SK-N-SH treated with all-trans-retinoic acid at 6 μM for 48 hours (cell line): ENCODE results near the gene CDH22.

Experiments
- ARNTL ChIP-seq: fragments of 450-650 bp; formaldehyde crosslinking; IDR thresholded peaks from 2 replicates; pipeline ENCODE4 v1.5.0; 2020; ENCODE audit warnings: low read depth, mild to moderate bottlenecking, moderate library complexity, borderline replicate concordance
- CSDC2 ChIP-seq: fragments of 250-450 bp; sonication (Bioruptor Pico); IDR thresholded peaks from 2 replicates; pipeline ENCODE4 v1.5.0; 2020; ENCODE audit warnings: mild to moderate bottlenecking, moderate library complexity
- CSRNP3 ChIP-seq: fragments of 250-450 bp; sonication (Bioruptor Pico); IDR thresholded peaks from 2 replicates; pipeline ENCODE4 v1.5.1; 2021; ENCODE audit warnings: mild to moderate bottlenecking, moderate library complexity
- OSR1 ChIP-seq: fragments of 250-450 bp; sonication (Bioruptor Pico); IDR thresholded peaks from 2 replicates; pipeline ENCODE4 v1.8.0; 2022; ENCODE audit warnings: moderate library complexity, mild to moderate bottlenecking, inconsistent platforms
- RARB ChIP-seq: fragments of 250-450 bp; sonication (Bioruptor Pico); IDR thresholded peaks from 2 replicates; pipeline ENCODE4 v1.8.0; 2021; ENCODE audit warnings: mild to moderate bottlenecking, moderate library complexity
- TOX ChIP-seq: fragments of 250-450 bp; sonication (Bioruptor Pico); IDR thresholded peaks from 2 replicates; pipeline ENCODE4 v1.8.0; 2021; ENCODE audit warnings: mild to moderate bottlenecking, moderate library complexity, borderline replicate concordance
- ZC3H10 ChIP-seq: fragments of 250-450 bp; sonication (Bioruptor Pico); IDR thresholded peaks from 2 replicates; pipeline ENCODE4 v1.5.1; 2021; ENCODE audit warnings: mild to moderate bottlenecking, moderate library complexity
- ZFP3 ChIP-seq: fragments of 250-450 bp; sonication (Bioruptor Pico); IDR thresholded peaks from 2 replicates; pipeline ENCODE4 v1.5.0; 2020; ENCODE audit warnings: mild to moderate bottlenecking, moderate library complexity
- ZFP30 ChIP-seq: fragments of 450-650 bp; formaldehyde crosslinking; IDR thresholded peaks from 2 replicates; pipeline ENCODE4 v1.5.0; 2022; ENCODE audit warnings: mild to moderate bottlenecking, moderate library complexity
- ZNF8 ChIP-seq: fragments of 450-650 bp; formaldehyde crosslinking; IDR thresholded peaks from 2 replicates; pipeline ENCODE4 v1.5.0; 2020; ENCODE audit warnings: mild to moderate bottlenecking, moderate library complexity
- TF ChIP-seq, protein P1 (sequence below): fragments of 250-450 bp; sonication (Bioruptor Pico); IDR thresholded peaks from 2 replicates; pipeline ENCODE4 v1.5.1; 2020; ENCODE audit warnings: low read depth, mild to moderate bottlenecking, moderate library complexity
- TF ChIP-seq, protein P2 (sequence below): fragments of 250-450 bp; sonication (Bioruptor Pico); IDR thresholded peaks from 2 replicates; pipeline ENCODE4 v1.8.0; 2020; ENCODE audit warnings: mild to moderate bottlenecking, moderate library complexity, borderline replicate concordance
- TF ChIP-seq, protein P3 (sequence below): fragments of 250-450 bp; sonication (Bioruptor Pico); IDR thresholded peaks from 2 replicates; pipeline ENCODE4 v1.5.0; 2020; ENCODE audit warnings: mild to moderate bottlenecking, moderate library complexity

DNA sequence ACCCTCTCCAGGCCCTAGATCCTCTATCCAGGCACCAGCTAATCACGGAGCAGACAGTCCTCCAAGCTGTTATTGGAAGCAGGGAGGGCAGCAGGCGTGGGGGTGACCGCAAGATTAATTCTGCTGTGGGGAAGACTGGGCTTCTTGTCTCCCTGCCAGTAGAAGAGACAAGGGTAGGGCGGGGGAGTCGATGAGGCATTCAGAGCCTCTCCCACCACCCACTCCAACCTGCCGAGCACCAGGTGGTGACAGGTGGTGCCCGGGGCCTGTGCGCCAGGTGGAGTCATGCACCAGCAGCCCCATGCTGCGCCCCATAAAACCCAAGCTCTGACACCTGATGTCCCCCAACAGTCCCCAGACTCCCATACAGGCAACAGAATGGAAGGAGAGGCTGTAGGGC lies 89.6 kb downstream of the CDH22 start:
- TF ChIP-seq ZFP30 (CRISPR knock-in tag) (no peak), ZFP3 (CRISPR knock-in tag) (no peak), ZNF8 (CRISPR knock-in tag) (no peak), ZC3H10 (CRISPR knock-in tag) (no peak), RARB (no peak), OSR1 (CRISPR knock-in tag) (no peak), TOX (CRISPR knock-in tag) (no peak), CSDC2 (CRISPR knock-in tag) (no peak), CSRNP3 (CRISPR knock-in tag) (no peak), ARNTL (CRISPR knock-in tag) (no peak)
- TF ChIP-seq, protein P1, sequence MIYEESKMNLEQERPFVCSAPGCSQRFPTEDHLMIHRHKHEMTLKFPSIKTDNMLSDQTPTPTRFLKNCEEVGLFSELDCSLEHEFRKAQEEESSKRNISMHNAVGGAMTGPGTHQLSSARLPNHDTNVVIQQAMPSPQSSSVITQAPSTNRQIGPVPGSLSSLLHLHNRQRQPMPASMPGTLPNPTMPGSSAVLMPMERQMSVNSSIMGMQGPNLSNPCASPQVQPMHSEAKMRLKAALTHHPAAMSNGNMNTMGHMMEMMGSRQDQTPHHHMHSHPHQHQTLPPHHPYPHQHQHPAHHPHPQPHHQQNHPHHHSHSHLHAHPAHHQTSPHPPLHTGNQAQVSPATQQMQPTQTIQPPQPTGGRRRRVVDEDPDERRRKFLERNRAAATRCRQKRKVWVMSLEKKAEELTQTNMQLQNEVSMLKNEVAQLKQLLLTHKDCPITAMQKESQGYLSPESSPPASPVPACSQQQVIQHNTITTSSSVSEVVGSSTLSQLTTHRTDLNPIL (CRISPR knock-in tag) = no peak
- TF ChIP-seq, protein P2, sequence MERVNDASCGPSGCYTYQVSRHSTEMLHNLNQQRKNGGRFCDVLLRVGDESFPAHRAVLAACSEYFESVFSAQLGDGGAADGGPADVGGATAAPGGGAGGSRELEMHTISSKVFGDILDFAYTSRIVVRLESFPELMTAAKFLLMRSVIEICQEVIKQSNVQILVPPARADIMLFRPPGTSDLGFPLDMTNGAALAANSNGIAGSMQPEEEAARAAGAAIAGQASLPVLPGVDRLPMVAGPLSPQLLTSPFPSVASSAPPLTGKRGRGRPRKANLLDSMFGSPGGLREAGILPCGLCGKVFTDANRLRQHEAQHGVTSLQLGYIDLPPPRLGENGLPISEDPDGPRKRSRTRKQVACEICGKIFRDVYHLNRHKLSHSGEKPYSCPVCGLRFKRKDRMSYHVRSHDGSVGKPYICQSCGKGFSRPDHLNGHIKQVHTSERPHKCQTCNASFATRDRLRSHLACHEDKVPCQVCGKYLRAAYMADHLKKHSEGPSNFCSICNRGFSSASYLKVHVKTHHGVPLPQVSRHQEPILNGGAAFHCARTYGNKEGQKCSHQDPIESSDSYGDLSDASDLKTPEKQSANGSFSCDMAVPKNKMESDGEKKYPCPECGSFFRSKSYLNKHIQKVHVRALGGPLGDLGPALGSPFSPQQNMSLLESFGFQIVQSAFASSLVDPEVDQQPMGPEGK (CRISPR knock-in tag) = no peak
- TF ChIP-seq, protein P3, sequence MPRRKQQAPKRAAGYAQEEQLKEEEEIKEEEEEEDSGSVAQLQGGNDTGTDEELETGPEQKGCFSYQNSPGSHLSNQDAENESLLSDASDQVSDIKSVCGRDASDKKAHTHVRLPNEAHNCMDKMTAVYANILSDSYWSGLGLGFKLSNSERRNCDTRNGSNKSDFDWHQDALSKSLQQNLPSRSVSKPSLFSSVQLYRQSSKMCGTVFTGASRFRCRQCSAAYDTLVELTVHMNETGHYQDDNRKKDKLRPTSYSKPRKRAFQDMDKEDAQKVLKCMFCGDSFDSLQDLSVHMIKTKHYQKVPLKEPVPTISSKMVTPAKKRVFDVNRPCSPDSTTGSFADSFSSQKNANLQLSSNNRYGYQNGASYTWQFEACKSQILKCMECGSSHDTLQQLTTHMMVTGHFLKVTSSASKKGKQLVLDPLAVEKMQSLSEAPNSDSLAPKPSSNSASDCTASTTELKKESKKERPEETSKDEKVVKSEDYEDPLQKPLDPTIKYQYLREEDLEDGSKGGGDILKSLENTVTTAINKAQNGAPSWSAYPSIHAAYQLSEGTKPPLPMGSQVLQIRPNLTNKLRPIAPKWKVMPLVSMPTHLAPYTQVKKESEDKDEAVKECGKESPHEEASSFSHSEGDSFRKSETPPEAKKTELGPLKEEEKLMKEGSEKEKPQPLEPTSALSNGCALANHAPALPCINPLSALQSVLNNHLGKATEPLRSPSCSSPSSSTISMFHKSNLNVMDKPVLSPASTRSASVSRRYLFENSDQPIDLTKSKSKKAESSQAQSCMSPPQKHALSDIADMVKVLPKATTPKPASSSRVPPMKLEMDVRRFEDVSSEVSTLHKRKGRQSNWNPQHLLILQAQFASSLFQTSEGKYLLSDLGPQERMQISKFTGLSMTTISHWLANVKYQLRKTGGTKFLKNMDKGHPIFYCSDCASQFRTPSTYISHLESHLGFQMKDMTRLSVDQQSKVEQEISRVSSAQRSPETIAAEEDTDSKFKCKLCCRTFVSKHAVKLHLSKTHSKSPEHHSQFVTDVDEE = no peak
